Activated T-helper 9 cell treated with anti-CD3 and anti-CD28 coated beads, Interleukin-2, amount 50 U/mL, for 16 hours (primary cell): ENCODE results near the gene PCMTD2.

Source experiments
- DNase-seq: peaks from one replicate; pipeline ENCODE4 v3.0.0-alpha.2; 2020; ENCODE audit warnings: low read depth

The PCMTD2 gene

GRCh38 chr20:64256282-64256935, 861 bp downstream of the PCMTD2 start:
- no peak for DNase-seq

GRCh38 chr20:64257107-64257757, 1.7 kb downstream of the PCMTD2 start:
- no peak for DNase-seq

DNA sequence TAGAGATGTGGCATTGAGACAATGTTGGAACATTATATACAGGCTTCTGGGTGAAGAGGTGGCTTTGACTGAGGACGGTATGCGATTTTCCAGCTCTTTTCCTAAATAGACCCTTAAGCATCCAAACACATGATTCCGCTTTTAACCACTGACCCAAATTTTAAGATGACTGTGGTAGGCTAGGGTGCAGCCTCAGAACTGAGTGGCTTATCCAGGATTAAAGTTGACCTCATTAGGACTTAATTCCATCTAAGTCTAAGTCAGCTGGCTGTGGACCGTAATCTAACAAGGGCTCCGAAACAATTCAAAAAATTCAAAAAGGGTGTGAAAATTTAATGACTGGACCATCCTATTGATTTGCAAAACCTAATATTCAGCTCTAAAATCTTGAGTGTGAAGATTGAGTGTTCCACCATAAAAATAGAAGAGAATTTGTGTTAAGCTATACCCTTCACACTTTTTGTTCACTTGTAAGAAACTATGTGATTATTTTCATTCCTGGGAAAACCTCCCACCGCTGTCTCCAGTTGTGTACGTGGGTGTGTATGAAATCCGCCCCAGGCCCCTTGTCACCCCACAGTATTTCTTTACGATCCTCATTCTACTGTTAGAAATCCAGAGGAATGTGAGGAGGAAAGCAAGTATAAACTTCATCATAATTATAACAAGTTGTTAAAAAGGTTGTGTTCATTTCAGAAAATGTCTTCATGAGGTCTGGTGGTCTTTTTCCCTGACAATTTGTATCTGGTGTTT, 2.7 kb downstream of the PCMTD2 start:
- DNase-seq = no peak

GRCh38 chr20:64260239-64260638, 4.7 kb downstream of the PCMTD2 start:
- DNase-seq = no peak

- DNase-seq = no peak
Observed at GRCh38 chr20:64261138-64261537, 5.6 kb downstream of the PCMTD2 start.

DNA sequence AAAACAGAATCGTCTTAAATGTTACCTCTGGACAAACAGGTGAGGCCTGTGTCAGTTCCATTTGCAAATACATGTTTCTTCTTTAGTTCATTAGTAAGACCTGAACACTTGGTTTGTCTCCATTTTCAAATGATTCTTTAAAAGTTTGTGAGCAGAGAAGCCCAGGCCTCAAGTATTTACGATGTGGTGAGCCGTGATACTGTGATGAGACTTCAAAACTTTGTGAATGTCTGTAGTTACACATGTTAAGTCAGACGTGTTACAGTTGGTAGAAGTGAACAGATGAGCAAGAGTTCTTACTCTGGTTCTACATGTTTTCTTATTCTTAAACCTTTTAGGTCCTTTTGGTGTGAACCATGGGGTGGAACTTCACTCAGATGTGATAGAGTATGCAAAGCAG, 8.5 kb downstream of the PCMTD2 start:
- no peak for DNase-seq

- no peak for DNase-seq
Observed at GRCh38 chr20:64265201-64265600, 9.7 kb downstream of the PCMTD2 start.

- DNase-seq = no peak
Observed at GRCh38 chr20:64266988-64267387, 11.4 kb downstream of the PCMTD2 start.

GRCh38 chr20:64268174-64268573, 12.6 kb downstream of the PCMTD2 start:
- DNase-seq = no peak

GRCh38 chr20:64269604-64270411, 14.3 kb downstream of the PCMTD2 start:
- no peak for DNase-seq

- DNase-seq = no peak
Observed at GRCh38 chr20:64271636-64272035, 16.1 kb downstream of the PCMTD2 start.

- no peak for DNase-seq
Observed at GRCh38 chr20:64273109-64273508, 17.6 kb downstream of the PCMTD2 start.

- no peak for DNase-seq
Observed at GRCh38 chr20:64276817-64277216, 21.3 kb downstream of the PCMTD2 start.

- DNase-seq = no peak
Observed at GRCh38 chr20:64277571-64278316, 22.2 kb downstream of the PCMTD2 start.

DNA sequence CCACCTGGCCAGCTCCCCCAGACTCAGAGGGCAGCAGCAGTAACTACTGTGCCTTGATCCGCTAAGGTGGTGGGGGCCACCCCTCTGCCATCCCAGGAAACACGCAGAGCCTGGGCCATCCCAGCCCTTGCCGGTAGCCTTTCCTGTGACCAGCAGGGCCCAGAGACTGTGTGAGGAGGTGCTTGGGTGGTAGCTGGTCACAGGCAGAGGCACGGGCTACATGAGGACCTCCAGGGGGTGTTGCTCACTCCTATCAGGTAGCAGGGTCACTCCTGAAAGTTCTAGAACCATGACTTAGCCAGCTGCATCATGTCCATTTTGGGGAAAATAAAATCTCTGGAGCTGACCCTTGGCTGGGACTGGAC, 22.8 kb downstream of the PCMTD2 start:
- DNase-seq = no peak

GRCh38 chr20:64279826-64280459, 24.4 kb downstream of the PCMTD2 start:
- DNase-seq = no peak

DNA sequence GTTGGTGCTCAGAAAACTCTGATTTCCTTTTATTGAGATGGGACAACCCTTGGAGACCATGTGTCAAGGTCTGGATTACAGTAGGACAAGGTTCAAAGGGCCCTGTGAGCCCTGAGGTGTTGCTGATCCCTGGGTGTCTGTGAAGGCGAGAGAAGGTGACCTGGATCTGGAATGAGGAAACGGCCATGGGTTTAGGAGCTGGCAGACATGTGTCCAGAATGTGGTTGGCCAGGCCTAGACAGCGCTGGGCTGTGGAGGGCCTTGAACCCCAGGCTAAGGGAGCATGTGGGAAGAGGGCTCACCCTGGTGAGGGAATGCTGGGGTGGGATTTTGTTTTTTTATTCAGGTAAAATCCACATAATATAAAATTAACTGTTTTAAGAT, 24.9 kb downstream of the PCMTD2 start:
- DNase-seq = no peak

DNA sequence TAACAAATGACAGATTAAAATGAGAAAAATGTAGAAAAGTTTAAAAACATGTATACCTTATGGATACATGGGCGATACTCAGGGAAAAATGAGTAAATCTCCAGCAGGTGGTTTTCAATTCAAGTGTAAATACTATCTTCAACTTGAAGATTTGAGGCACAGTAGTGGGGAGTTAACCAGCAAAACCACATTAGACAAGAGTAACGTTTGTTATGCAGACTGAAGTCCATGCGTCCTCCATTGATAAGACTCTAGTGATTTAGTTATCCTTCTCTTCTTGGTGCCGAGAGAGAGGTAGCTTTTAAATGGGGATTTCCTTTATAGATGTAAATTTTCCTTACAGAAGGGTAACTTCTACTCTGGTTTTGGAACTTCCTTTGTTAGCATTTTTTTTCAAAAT, 28.1 kb downstream of the PCMTD2 start:
- no peak for DNase-seq

DNA sequence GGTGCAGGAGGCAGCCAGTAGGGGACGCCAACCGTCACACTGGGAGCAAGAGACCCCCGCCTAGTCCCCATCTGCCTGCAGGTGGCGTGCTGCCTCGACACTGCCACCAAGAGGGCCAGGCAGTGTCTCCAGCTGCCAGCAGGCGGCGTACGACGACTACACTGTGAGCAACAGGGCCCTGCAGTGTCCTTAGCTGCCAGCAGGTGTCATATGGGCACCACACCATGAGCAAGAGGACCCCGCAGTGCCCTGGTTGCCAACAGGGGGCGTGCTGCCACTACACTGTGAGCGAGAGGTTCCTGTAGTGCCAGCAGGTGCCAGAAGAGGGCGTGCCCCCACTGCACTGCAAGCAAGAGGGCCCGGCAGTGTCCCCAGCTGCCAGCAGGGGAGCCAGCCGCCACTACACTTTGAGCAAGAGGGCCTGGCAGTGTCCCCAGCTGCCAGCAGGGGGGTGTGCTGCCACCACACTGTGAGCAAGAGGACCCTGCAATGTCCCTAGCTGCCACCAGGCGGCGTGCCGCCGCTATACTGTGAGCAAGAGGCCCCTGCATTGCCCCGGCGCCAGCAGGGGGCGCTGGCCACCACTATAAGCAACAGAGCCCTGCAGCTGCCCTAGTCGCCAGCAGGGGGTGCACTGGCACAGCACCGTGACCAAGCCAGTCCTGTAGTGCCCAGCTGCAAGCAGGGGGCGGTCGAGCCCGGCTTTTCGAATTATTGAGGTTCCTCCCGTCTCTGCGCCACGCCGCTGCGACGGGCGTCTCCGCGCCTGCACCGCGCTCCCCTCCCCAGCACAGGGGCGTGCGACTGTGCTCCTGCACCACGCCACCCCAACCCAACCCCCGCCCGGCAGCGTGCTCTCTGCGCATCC, 30.3 kb downstream of the PCMTD2 start:
- DNase-seq = peak; percentile 63
